Regular cardiac myocyte (primary cell): ENCODE results near the gene SCLY. TPM values are rescaled to one million over a fixed set of nuclear protein-coding genes. Genes with fewer than 3 reads are reported as not detected.

Source experiments
- total RNA-seq: library from RNA; depleted of rRNA; stranded (reverse); fragments of >200 nt; gene quantifications from 2 replicates; pipeline ENCODE4 v1.2.3, GENCODE V29; 2014

SCLY gene
- 8.5 and 28.0 TPM in 2 replicates for total RNA-seq

GRCh38 chr2:238060542-238061314 is at the start of gene SCLY:
Gene SCLY (plus strand): TSS chr2:238061001. CDS start chr2:238061055, 54 bp downstream.

GRCh38 chr2:238100049-238100820 is 39.4 kb downstream of the SCLY start, which contains the start of gene ESPNL:
Gene ESPNL (plus strand): TSS chr2:238100340. CDS start chr2:238100420, 80 bp downstream.

GRCh38 chr2:238138331-238139195 is 77.8 kb downstream of the SCLY start, which contains the start of gene KLHL30:
Gene KLHL30 (plus strand): TSS chr2:238138668. CDS start chr2:238140755, 2,087 bp downstream.

Other genes starting within 250 kb of the SCLY start
- 0.77 and 3.1 TPM in 2 replicates for gene RAMP1, start 201.4 kb upstream of the SCLY start, total RNA-seq
- 43.7 and 67.7 TPM in 2 replicates for gene UBE2F, start 94.0 kb upstream of the SCLY start, total RNA-seq
- 0.58 and 5.4 TPM in 2 replicates for gene ESPNL, start 39.3 kb downstream of the SCLY start, total RNA-seq
- gene KLHL30, start 77.7 kb downstream of the SCLY start, total RNA-seq: 1.7 and 9.9 TPM in 2 replicates
- gene ERFE, start 98.0 kb downstream of the SCLY start, total RNA-seq: 1.2 and 2.8 TPM in 2 replicates
- gene ILKAP, start 142.7 kb downstream of the SCLY start, total RNA-seq: 18.0 and 35.9 TPM in 2 replicates
- 0.56 and 1.3 TPM in 2 replicates for gene HES6, start 179.0 kb downstream of the SCLY start, total RNA-seq
- 1.3 and 2.3 TPM in 2 replicates for gene PER2, start 227.6 kb downstream of the SCLY start, total RNA-seq